AG10803 (cell line): ENCODE measurements around the gene GRM5.

ENCODE experiments used
- DNase-seq: peaks from one replicate; pipeline ENCODE4 v3.0.0; 2010; ENCODE audit warnings: low read depth
- H3K4me3 ChIP-seq: 2 replicates; pipeline ENCODE4 v1.5.1; 2011; ENCODE audit warnings: mild to moderate bottlenecking, low read length, control low read depth
- TF ChIP-seq, protein P1 (sequence below): conservative IDR thresholded peaks from 2 replicates; pipeline ENCODE4 v1.5.1; 2011; ENCODE audit warnings: mild to moderate bottlenecking, low read length, control low read depth, inconsistent platforms

The GRM5 gene

GRCh38 chr11:88623531-88623930 lies 442.3 kb downstream of the GRM5 start:
- DNase-seq = peak; percentile 34
- H3K4me3 ChIP-seq = no peak overlapping the region
- TF ChIP-seq, protein P1, sequence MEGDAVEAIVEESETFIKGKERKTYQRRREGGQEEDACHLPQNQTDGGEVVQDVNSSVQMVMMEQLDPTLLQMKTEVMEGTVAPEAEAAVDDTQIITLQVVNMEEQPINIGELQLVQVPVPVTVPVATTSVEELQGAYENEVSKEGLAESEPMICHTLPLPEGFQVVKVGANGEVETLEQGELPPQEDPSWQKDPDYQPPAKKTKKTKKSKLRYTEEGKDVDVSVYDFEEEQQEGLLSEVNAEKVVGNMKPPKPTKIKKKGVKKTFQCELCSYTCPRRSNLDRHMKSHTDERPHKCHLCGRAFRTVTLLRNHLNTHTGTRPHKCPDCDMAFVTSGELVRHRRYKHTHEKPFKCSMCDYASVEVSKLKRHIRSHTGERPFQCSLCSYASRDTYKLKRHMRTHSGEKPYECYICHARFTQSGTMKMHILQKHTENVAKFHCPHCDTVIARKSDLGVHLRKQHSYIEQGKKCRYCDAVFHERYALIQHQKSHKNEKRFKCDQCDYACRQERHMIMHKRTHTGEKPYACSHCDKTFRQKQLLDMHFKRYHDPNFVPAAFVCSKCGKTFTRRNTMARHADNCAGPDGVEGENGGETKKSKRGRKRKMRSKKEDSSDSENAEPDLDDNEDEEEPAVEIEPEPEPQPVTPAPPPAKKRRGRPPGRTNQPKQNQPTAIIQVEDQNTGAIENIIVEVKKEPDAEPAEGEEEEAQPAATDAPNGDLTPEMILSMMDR = no peak

- DNase-seq = no peak
- no peak overlapping the region for H3K4me3 ChIP-seq
- TF ChIP-seq, protein P1 = no peak
Measured at GRCh38 chr11:88620568-88621130, 445.1 kb downstream of the GRM5 start.

GRCh38 chr11:88619656-88620385 lies 446.0 kb downstream of the GRM5 start:
- TF ChIP-seq, protein P1 = no peak
- DNase-seq = no peak
- no peak overlapping the region for H3K4me3 ChIP-seq

DNA sequence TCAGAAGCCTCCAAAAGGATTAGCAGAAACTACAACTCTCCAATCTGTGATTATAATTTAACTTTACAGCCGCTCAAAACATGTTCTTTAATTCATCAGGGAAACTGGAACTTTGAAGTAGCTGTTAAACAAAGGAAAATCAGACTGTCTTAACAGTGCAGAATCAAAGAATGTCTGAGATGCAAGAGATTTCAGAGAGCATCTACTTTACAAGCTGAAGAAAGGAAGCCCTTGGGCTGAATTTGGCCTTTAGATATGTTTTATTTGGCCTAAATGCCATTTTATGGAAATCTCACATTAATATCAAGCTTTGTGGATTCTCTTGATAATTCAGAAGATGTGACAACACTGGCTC lies 446.7 kb downstream of the GRM5 start:
- TF ChIP-seq, protein P1 = no peak
- no peak overlapping the region for H3K4me3 ChIP-seq
- no peak for DNase-seq

GRCh38 chr11:88618327-88619070 lies 447.3 kb downstream of the GRM5 start:
- no peak for DNase-seq
- TF ChIP-seq, protein P1 = no peak
- no peak overlapping the region for H3K4me3 ChIP-seq

DNA sequence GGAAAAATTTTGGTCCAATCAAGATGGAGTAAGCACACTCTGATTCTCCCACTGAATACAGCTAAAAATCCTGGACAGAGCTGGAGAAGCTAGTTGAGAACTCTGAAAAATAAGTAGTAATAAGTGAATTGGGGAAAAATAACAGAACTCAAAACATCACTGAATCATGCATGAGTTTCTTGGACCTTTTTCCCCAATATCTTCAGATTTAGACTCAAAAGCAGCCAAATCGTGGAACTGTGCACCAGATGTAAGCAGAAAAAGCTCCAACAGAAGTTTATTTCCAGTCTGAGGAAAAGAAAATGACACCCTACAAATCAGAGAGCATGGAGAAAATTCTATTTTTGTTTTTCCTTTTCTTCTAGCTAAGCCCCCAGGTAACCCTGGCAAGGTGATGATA lies 448.6 kb downstream of the GRM5 start:
- TF ChIP-seq, protein P1 = no peak
- no peak overlapping the region for H3K4me3 ChIP-seq
- DNase-seq = no peak
